ENCODE data around the gene SPDEF. TPM values are rescaled to one million over a fixed set of nuclear protein-coding genes. Genes with fewer than 3 reads are reported as not detected.
A peak's percentile ranks its signal among the peaks of the same experiment; 100 is the strongest.

The SPDEF gene
- total and polyA plus RNA-seq, 2 donors from 2014 or later, result 0.19 TPM; not detected in 1

- H3K36me3 ChIP-seq (ENCODE audit: control insufficient read depth in 2 of 3, insufficient read depth in 3 of 3, low read length in 3 of 3), result peaks cover 0 to 12% (median 6%) of the 10 kb centered on the region in 3 donors
- no peak overlapping the region for H3K4me3 ChIP-seq (ENCODE audit: low read length in 3 of 3)
- intact Hi-C loops (cut with DNase I), result no loop called here
- no peak for TF ChIP-seq CTCF (IDR thresholded peaks at IDR 0.05; ENCODE audit: borderline replicate concordance, extremely low read depth, insufficient read depth)
- H3K4me1 ChIP-seq (ENCODE audit: control insufficient read depth in 2 of 3, insufficient read depth in 2 of 3, low read depth in 1 of 3, low read length in 3 of 3), result no peaks in the 10 kb centered on the region
- H3K9ac ChIP-seq (ENCODE audit: low read length in 3 of 3), result no peak overlapping the region
- peak in 1 of 5 donors; percentile 31 for DNase-seq
- no peaks in the 10 kb centered on the region for H3K27me3 ChIP-seq (ENCODE audit: control insufficient read depth, insufficient read depth, low read length)
- no peak for FAIRE-seq
- H3K9me3 ChIP-seq (ENCODE audit: control insufficient read depth in 2 of 3, insufficient read depth in 1 of 3, low read length in 3 of 3), result no peaks in the 10 kb centered on the region
- H3K27ac ChIP-seq (ENCODE audit: low read depth in 2 of 2, low read length in 2 of 2), result no peak overlapping the region
These were observed 33.0 kb upstream of the SPDEF start for GRCh38 chr6:34589140-34589539.

GRCh38 chr6:34587851-34588250 lies 31.7 kb upstream of the SPDEF start:
- Histone ChIP-seq H3K27me3 (ENCODE audit: control insufficient read depth, insufficient read depth, low read length) (no peaks in the 10 kb centered on the region), H3K4me3 (ENCODE audit: low read length in 3 of 3) (no peak overlapping the region), H3K36me3 (ENCODE audit: control insufficient read depth in 2 of 3, insufficient read depth in 3 of 3, low read length in 3 of 3) (peaks cover 0 to 12% (median 6%) of the 10 kb centered on the region in 3 donors), H3K27ac (ENCODE audit: low read depth in 2 of 2, low read length in 2 of 2) (no peak overlapping the region), H3K9ac (ENCODE audit: low read length in 3 of 3) (no peak overlapping the region), H3K9me3 (ENCODE audit: control insufficient read depth in 2 of 3, insufficient read depth in 1 of 3, low read length in 3 of 3) (no peaks in the 10 kb centered on the region), H3K4me1 (ENCODE audit: control insufficient read depth in 2 of 3, insufficient read depth in 2 of 3, low read depth in 1 of 3, low read length in 3 of 3) (no peaks in the 10 kb centered on the region)
- no peak for DNase-seq
- no peak for FAIRE-seq
- TF ChIP-seq CTCF (IDR thresholded peaks at IDR 0.05; ENCODE audit: borderline replicate concordance, extremely low read depth, insufficient read depth), result no peak
- intact Hi-C loops (cut with DNase I), result no loop called here

GRCh38 chr6:34587325-34587724 lies 31.2 kb upstream of the SPDEF start:
- FAIRE-seq (no peak), DNase-seq (peak in 1 of 5 donors; percentile 16)
- no peak overlapping the region for H3K9ac ChIP-seq (ENCODE audit: low read length in 3 of 3)
- no peaks in the 10 kb centered on the region for H3K27me3 ChIP-seq (ENCODE audit: control insufficient read depth, insufficient read depth, low read length)
- no peak for TF ChIP-seq CTCF (IDR thresholded peaks at IDR 0.05; ENCODE audit: borderline replicate concordance, extremely low read depth, insufficient read depth)
- no peaks in the 10 kb centered on the region for H3K9me3 ChIP-seq (ENCODE audit: control insufficient read depth in 2 of 3, insufficient read depth in 1 of 3, low read length in 3 of 3)
- intact Hi-C loops (cut with DNase I), result no loop called here
- no peak overlapping the region for H3K4me3 ChIP-seq (ENCODE audit: low read length in 3 of 3)
- peaks cover 0 to 12% (median 6%) of the 10 kb centered on the region in 3 donors for H3K36me3 ChIP-seq (ENCODE audit: control insufficient read depth in 2 of 3, insufficient read depth in 3 of 3, low read length in 3 of 3)
- no peak overlapping the region for H3K27ac ChIP-seq (ENCODE audit: low read depth in 2 of 2, low read length in 2 of 2)
- no peaks in the 10 kb centered on the region for H3K4me1 ChIP-seq (ENCODE audit: control insufficient read depth in 2 of 3, insufficient read depth in 2 of 3, low read depth in 1 of 3, low read length in 3 of 3)

Data from kidney (tissue), 14 donors.